Measurements from ENCODE around the gene FRMD4A. TPM values are rescaled to one million over a fixed set of nuclear protein-coding genes. Genes with fewer than 3 reads are reported as not detected.
A peak's percentile ranks its signal among the peaks of the same experiment; 100 is the strongest.

FRMD4A gene
- total RNA-seq, 6 donors from 2014 or later: 22.3 to 114 (median 52.3) TPM

DNA sequence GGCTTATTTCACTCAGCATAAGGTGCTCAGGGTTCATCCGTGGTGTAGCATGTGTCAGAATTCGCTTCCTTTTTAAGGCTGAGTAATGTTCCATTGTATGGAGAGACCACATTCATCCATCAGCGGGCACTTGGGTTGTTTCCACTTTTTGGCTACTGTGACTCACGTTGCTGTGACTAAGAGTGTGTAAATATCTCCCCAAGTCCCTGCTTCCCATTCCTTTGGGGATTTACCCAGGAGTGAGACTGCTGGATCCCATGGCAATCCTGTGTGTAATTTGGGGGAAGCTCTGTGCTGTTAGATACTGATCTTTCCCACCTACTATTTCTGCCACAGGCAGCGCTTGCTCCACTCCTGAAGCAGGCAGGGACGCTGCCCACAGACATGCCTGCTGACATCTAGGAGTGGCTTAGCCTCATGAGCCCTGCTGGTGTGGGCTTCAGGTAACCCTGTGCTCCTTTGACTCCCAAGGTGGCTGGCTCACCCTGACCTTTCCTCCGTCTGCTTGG is 346.0 kb downstream of the FRMD4A start:
- peak overlapping the region in 1 of 4 donors; percentile 54 for H3K27ac ChIP-seq
- ATAC-seq (ENCODE audit: low FRiP score in 2 of 2): peak; percentile 35 to 36
- WGBS, 2 donors: 66 to 70% methylated on average over 4 to 7 of the region's 7 CpGs

GRCh38 chr10:13983035-13983434 is 347.7 kb downstream of the FRMD4A start:
- H3K9me3 ChIP-seq: no peaks in the 10 kb centered on the region
- WGBS, 2 donors: 80 to 83% methylated on average over 9 of the region's 9 CpGs
- ATAC-seq (ENCODE audit: low FRiP score in 2 of 2) (no peak), DNase-seq (no peak)
- no peak overlapping the region for H3K4me3 ChIP-seq
- no peaks in the 10 kb centered on the region for H3K27me3 ChIP-seq
- H3K27ac ChIP-seq: no peak overlapping the region
- no peaks in the 10 kb centered on the region for H3K36me3 ChIP-seq
- peaks cover 0 to 4% (median 1%) of the 10 kb centered on the region in 4 donors for H3K4me1 ChIP-seq
- no peak for TF ChIP-seq POLR2A (IDR thresholded peaks at IDR 0.05)
- no peak for TF ChIP-seq POLR2AphosphoS5 (IDR thresholded peaks at IDR 0.05)
- no peak for TF ChIP-seq EP300 (IDR thresholded peaks at IDR 0.05)
- TF ChIP-seq CTCF (IDR thresholded peaks at IDR 0.05): no peak

More for the DNA sequence above, 346.0 kb downstream of the FRMD4A start:
- Histone ChIP-seq H3K9me3 (no peaks in the 10 kb centered on the region), H3K4me3 (no peak overlapping the region), H3K27me3 (no peaks in the 10 kb centered on the region), H3K4me1 (peaks cover under 1 to 9% (median 4%) of the 10 kb centered on the region in 4 donors), H3K36me3 (no peaks in the 10 kb centered on the region)
- TF ChIP-seq POLR2AphosphoS5 (IDR thresholded peaks at IDR 0.05) (no peak), EP300 (IDR thresholded peaks at IDR 0.05) (no peak), POLR2A (IDR thresholded peaks at IDR 0.05) (no peak), CTCF (IDR thresholded peaks at IDR 0.05) (no peak)
- no peak for DNase-seq

DNA sequence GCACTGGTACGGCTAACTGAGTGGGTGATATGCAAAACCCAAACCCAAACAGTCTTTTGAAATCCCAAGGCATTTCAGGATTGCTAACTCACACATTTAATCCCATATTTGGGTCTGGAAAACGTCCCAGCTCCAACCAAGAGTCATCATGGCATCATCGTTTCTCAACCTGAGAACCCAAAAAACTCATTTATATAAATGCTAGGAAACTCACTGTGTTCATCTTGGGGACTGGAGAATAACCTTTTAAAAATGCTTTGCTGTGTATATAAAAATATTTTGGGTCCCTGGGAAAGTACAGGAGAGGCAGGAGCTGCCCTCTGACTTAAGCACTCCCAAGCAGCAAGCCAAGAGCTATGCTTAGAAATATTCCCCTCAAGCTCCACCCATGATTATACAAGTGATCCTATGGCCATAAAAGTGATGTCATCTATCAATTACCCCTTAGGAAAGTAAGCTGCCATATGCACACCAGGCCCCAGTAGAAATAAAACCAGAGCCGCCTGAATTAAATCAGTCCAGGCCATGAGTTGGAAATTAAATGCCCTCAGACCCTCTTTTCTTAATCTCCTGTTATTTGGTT is 352.1 kb downstream of the FRMD4A start:
- 66 to 70% methylated on average over 4 of the region's 4 CpGs for WGBS, 2 donors
- DNase-seq (no peak), ATAC-seq (ENCODE audit: low FRiP score in 2 of 2) (peak in 1 of 2 donors; percentile 46)
- Histone ChIP-seq H3K4me3 (no peak overlapping the region), H3K27ac (no peak overlapping the region), H3K36me3 (no peaks in the 10 kb centered on the region), H3K9me3 (no peaks in the 10 kb centered on the region), H3K4me1 (peaks cover 0 to 3% (median 0%) of the 10 kb centered on the region in 4 donors), H3K27me3 (no peaks in the 10 kb centered on the region)
- TF ChIP-seq EP300 (IDR thresholded peaks at IDR 0.05) (no peak), POLR2AphosphoS5 (IDR thresholded peaks at IDR 0.05) (no peak), CTCF (IDR thresholded peaks at IDR 0.05) (no peak), POLR2A (IDR thresholded peaks at IDR 0.05) (no peak)

DNA sequence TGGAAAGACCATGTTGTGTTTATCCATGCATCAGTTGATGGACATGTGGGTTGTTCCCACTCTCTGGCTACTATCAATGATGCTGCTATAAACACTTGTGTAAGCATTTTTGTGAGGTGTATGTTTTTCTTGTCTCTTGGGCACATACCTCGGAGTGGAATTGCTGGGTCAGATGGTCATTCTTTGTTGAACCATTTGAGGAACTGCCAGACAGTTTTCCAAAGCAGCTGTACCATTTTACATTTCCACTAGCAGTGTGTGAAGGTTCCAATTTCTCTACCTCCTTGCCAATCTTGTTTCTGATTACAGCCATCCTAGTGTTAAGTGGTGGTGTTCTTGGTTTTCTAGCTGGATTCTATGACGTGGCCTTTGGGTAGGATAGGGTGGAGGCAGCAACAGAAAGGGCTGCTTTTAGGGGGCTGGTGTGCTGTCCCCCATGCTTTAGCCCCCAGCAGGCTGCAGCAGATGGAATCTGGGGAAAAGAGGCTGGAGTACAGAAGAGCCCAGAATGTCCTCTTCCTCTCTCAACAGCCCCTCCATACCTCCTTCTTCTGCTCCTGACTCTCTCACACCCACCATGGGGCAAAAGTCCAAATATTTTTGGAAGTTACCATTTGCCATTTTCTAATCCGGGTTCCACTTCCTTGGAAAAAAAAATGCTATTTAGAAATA is 352.7 kb downstream of the FRMD4A start:
- Histone ChIP-seq H3K4me3 (no peak overlapping the region), H3K27ac (peak overlapping the region in 1 of 4 donors; percentile 22), H3K4me1 (peaks cover 0 to 3% (median 0%) of the 10 kb centered on the region in 4 donors), H3K27me3 (no peaks in the 10 kb centered on the region), H3K9me3 (no peaks in the 10 kb centered on the region), H3K36me3 (no peaks in the 10 kb centered on the region)
- ATAC-seq (ENCODE audit: low FRiP score in 2 of 2) (no peak), DNase-seq (no peak)
- TF ChIP-seq CTCF (IDR thresholded peaks at IDR 0.05) (no peak), POLR2A (IDR thresholded peaks at IDR 0.05) (no peak), EP300 (IDR thresholded peaks at IDR 0.05) (no peak), POLR2AphosphoS5 (IDR thresholded peaks at IDR 0.05) (no peak)
- WGBS, 2 donors: 73% methylated on average over 3 of the region's 3 CpGs

All from upper lobe of left lung (tissue), 6 donors.